OCI-LY7 (cell line): ENCODE measurements around the gene RPL12. TPM values are rescaled to one million over a fixed set of nuclear protein-coding genes. Genes with fewer than 3 reads are reported as not detected.
"Not testable (repeated sequence)": the region's sequence is repeated elsewhere in the genome, so short reads cannot be mapped to it uniquely, and the experiment has no call there.

Source experiments
- BruUV-seq: library from RNA; stranded (reverse); fragments of 400-500 nt; replicated peaks from 2 replicates; lab custom pipeline; 2021; lab: Mats Ljungman, UMichigan
- CTCF ChIA-PET: fragments of 300-600 bp; sonication (Branson Sonifier 250); formaldehyde crosslinking; loops from one replicate; lab custom pipeline; 2022; ENCODE audit warnings: antibody characterized with exemption; ENCODE audit not compliant: unreplicated experiment; lab: Charles Lee
- POLR2A ChIA-PET: fragments of 300-600 bp; sonication (Branson Sonifier 250); formaldehyde crosslinking; loops from one replicate; lab custom pipeline; 2022; ENCODE audit warnings: antibody characterized with exemption; lab: Charles Lee
- DNase-seq: peaks from one replicate; pipeline ENCODE4 v3.0.0-alpha.2; 2015; ENCODE audit warnings: low spot score
- H2AFZ ChIP-seq: fragments of 200-600 bp; sonication (generic), shearing (Covaris generic); 2 replicates; pipeline ENCODE4 v1.6.1; 2014; ENCODE audit warnings: mild to moderate bottlenecking, antibody characterized with exemption, low read length, moderate library complexity
- H3K27ac ChIP-seq: fragments of 200-600 bp; sonication (generic); 2 replicates; pipeline ENCODE4 v1.5.1; 2014; ENCODE audit warnings: mixed run types, low read depth, mild to moderate bottlenecking, moderate library complexity, low read length, inconsistent platforms; ENCODE audit not compliant: poor library complexity, severe bottlenecking
- H3K36me3 ChIP-seq: fragments of 200-600 bp; sonication (generic); 2 replicates; pipeline ENCODE4 v1.6.1; 2014; ENCODE audit warnings: mild to moderate bottlenecking, antibody characterized with exemption, low read length, moderate library complexity, mixed read lengths; ENCODE audit not compliant: insufficient read depth
- H3K4me1 ChIP-seq: fragments of 200-600 bp; sonication (generic); 2 replicates; pipeline ENCODE4 v1.5.1; 2014; ENCODE audit warnings: mild to moderate bottlenecking, low read length; ENCODE audit not compliant: insufficient read depth, poor library complexity, severe bottlenecking
- H3K4me2 ChIP-seq: fragments of 200-600 bp; sonication (generic); 2 replicates; pipeline ENCODE4 v1.6.1; 2014; ENCODE audit warnings: mild to moderate bottlenecking, low read length
- H3K4me3 ChIP-seq: fragments of 200-600 bp; sonication (generic); 2 replicates; pipeline ENCODE4 v1.5.1; 2014; ENCODE audit warnings: mild to moderate bottlenecking, low read depth, low read length; ENCODE audit not compliant: poor library complexity, severe bottlenecking
- H3K79me2 ChIP-seq: fragments of 200-600 bp; sonication (generic); 2 replicates; pipeline ENCODE4 v1.6.1; 2016; ENCODE audit warnings: low read depth, mild to moderate bottlenecking, low read length, moderate library complexity, mixed read lengths; ENCODE audit not compliant: insufficient read depth
- H3K9me2 ChIP-seq: fragments of 200-600 bp; sonication (generic); 2 replicates; pipeline ENCODE4 v1.6.1; 2016; ENCODE audit warnings: mild to moderate bottlenecking, low read length, mixed read lengths; ENCODE audit not compliant: insufficient read depth
- H3K9me3 ChIP-seq: fragments of 200-600 bp; sonication (generic); 2 replicates; pipeline ENCODE4 v1.6.1; 2014; ENCODE audit warnings: mild to moderate bottlenecking, mixed run types, low read length, mixed read lengths
- H4K20me1 ChIP-seq: fragments of 200-600 bp; sonication (generic); 2 replicates; pipeline ENCODE4 v1.6.1; 2014; ENCODE audit warnings: mild to moderate bottlenecking, antibody characterized with exemption, low read length, moderate library complexity, mixed read lengths; ENCODE audit not compliant: insufficient read depth
- CTCF ChIP-seq: fragments of 200-600 bp; sonication (generic); conservative IDR thresholded peaks from 2 replicates; pipeline ENCODE4 v1.5.1; 2014; ENCODE audit warnings: mild to moderate bottlenecking, antibody characterized with exemption, low read length, moderate library complexity, mixed read lengths
- EZH2phosphoT487 ChIP-seq: fragments of 200-600 bp; sonication (generic); IDR thresholded peaks from 2 replicates; pipeline ENCODE4 v1.6.1; 2018; ENCODE audit warnings: low read depth, borderline replicate concordance, mild to moderate bottlenecking, mixed run types, antibody characterized with exemption, low read length, moderate library complexity, mixed read lengths
- intact Hi-C: fragments of 100-400 bp; cut with micrococcal nuclease; formaldehyde crosslinking; loops from one replicate; pipeline ENCODE4 v1.10.0; 2022; ENCODE audit not compliant: unreplicated experiment
- total RNA-seq, 2 experiments: library from RNA; depleted of rRNA in 1 of 2; stranded (reverse); fragments of >200 nt in 1 of 2; shearing (Covaris generic) in 1 of 2; gene quantifications; 2 replicates each; pipeline ENCODE4 v1.2.3, GENCODE V29; 2014 to 2022

RPL12 gene
- total RNA-seq, 2 experiments from 2014 or later: 1,622 to 1,868 TPM

GRCh38 chr9:127467621-127468020, 16.4 kb upstream of the RPL12 start:
- Histone ChIP-seq H4K20me1 (no peaks in the 10 kb centered on the region), H3K4me1 (no peaks in the 10 kb centered on the region), H3K9me3 (no peaks in the 10 kb centered on the region), H3K27ac (no peak overlapping the region), H2AFZ (no peak overlapping the region), H3K36me3 (peaks cover 35% of the 10 kb centered on the region), H3K9me2 (no peaks in the 10 kb centered on the region), H3K4me3 (no peak overlapping the region), H3K4me2 (no peak overlapping the region), H3K79me2 (no peaks in the 10 kb centered on the region)
- no peak for TF ChIP-seq EZH2phosphoT487
- TF ChIP-seq CTCF: no peak
- intact Hi-C loops: no loop called here
- BruUV-seq: no TSS peak
- ChIA-PET CTCF (no interaction called here), POLR2A (no interaction called here)
- DNase-seq: no peak

- DNase-seq, H3K27ac ChIP-seq, BruUV-seq, H3K9me3 ChIP-seq, H3K9me2 ChIP-seq, H2AFZ ChIP-seq, H3K4me3 ChIP-seq, H3K79me2 ChIP-seq, H4K20me1 ChIP-seq, POLR2A ChIA-PET, intact Hi-C loops, H3K4me1 ChIP-seq, CTCF ChIA-PET, H3K4me2 ChIP-seq: not testable (repeated sequence)
- H3K36me3 ChIP-seq: peaks cover 47% of the 10 kb centered on the region
These were observed 15.3 kb upstream of the RPL12 start for GRCh38 chr9:127466407-127466917.

- Histone ChIP-seq H3K36me3 (peaks cover 59% of the 10 kb centered on the region), H3K4me2 (no peak overlapping the region), H3K27ac (no peak overlapping the region), H2AFZ (no peak overlapping the region), H3K9me3 (no peaks in the 10 kb centered on the region), H3K9me2 (no peaks in the 10 kb centered on the region), H3K79me2 (no peaks in the 10 kb centered on the region), H3K4me3 (no peak overlapping the region), H4K20me1 (no peaks in the 10 kb centered on the region), H3K4me1 (no peaks in the 10 kb centered on the region)
- no TSS peak for BruUV-seq
- no peak for DNase-seq
- ChIA-PET POLR2A (no interaction called here), CTCF (interaction anchor here (0.6 kb wide), 1 partner anchor 269 kb away, joined by 3 read pairs; no protein-coding TSS in a partner anchor)
- intact Hi-C loops: no loop called here
- TF ChIP-seq EZH2phosphoT487: no peak
- no peak for TF ChIP-seq CTCF
These were observed 12.7 kb upstream of the RPL12 start for GRCh38 chr9:127463911-127464310.
